Neural progenitor cell (in vitro differentiated cells): ENCODE results near the gene SOBP. TPM values are rescaled to one million over a fixed set of nuclear protein-coding genes. Genes with fewer than 3 reads are reported as not detected.
A peak's percentile ranks its signal among the peaks of the same experiment; 100 is the strongest.

ENCODE experiments used
- DNase-seq: peaks from one replicate; pipeline ENCODE4 v3.0.0-alpha.2; 2016; ENCODE audit warnings: low spot score
- H2AFZ ChIP-seq: fragments of 200-600 bp; sonication (generic); replicated peaks from 2 replicates; pipeline ENCODE4 v1.6.1; 2016; ENCODE audit warnings: antibody characterized with exemption
- H3F3A ChIP-seq: fragments of 200-600 bp; sonication (generic); 2 replicates; pipeline ENCODE4 v1.6.1; 2016; ENCODE audit warnings: antibody characterized with exemption, low read depth
- H3K27ac ChIP-seq: fragments of 200-600 bp; sonication (generic); 2 replicates; pipeline ENCODE4 v1.5.1; 2016; ENCODE audit warnings: mild to moderate bottlenecking
- H3K27me3 ChIP-seq: fragments of 200-600 bp; sonication (generic); 2 replicates; pipeline ENCODE4 v1.6.1; 2016; ENCODE audit warnings: mild to moderate bottlenecking, moderate library complexity
- H3K36me3 ChIP-seq: fragments of 200-600 bp; sonication (generic); 2 replicates; pipeline ENCODE4 v1.5.1; 2016
- H3K4me1 ChIP-seq: fragments of 200-600 bp; sonication (generic); 2 replicates; pipeline ENCODE4 v1.6.1; 2016; ENCODE audit warnings: mixed run types
- H3K4me2 ChIP-seq: fragments of 200-600 bp; sonication (generic); 2 replicates; pipeline ENCODE4 v1.6.1; 2016
- H3K4me3 ChIP-seq: fragments of 200-600 bp; sonication (generic); 2 replicates; pipeline ENCODE4 v1.5.1; 2016
- H3K79me2 ChIP-seq: fragments of 200-600 bp; sonication (generic); 2 replicates; pipeline ENCODE4 v1.6.1; 2016; ENCODE audit warnings: low read depth
- H3K9ac ChIP-seq: fragments of 200-600 bp; sonication (generic); 2 replicates; pipeline ENCODE4 v1.6.1; 2016
- H3K9me3 ChIP-seq: fragments of 200-600 bp; sonication (generic); 2 replicates; pipeline ENCODE4 v1.5.1; 2016; ENCODE audit warnings: low read depth
- H4K20me1 ChIP-seq: fragments of 200-600 bp; sonication (generic); 2 replicates; pipeline ENCODE4 v1.6.1; 2016; ENCODE audit warnings: low read depth
- H3K27ac Mint-ChIP-seq: 3 replicates; pipeline ENCODE4 v1.8.0; 2021; ENCODE audit warnings: mixed read lengths
- H3K27me3 Mint-ChIP-seq: 2 replicates; pipeline ENCODE4 v1.8.0; 2022; ENCODE audit warnings: low read depth, mild to moderate bottlenecking, inconsistent platforms, moderate library complexity, mixed read lengths; ENCODE audit not compliant: insufficient read depth
- H3K36me3 Mint-ChIP-seq: 3 replicates; pipeline ENCODE4 v1.8.0; 2021; ENCODE audit warnings: mixed read lengths
- H3K4me1 Mint-ChIP-seq: 3 replicates; pipeline ENCODE4 v1.8.0; 2021; ENCODE audit warnings: mixed read lengths
- H3K4me3 Mint-ChIP-seq: 3 replicates; pipeline ENCODE4 v1.8.0; 2021; ENCODE audit warnings: mild to moderate bottlenecking, moderate library complexity, mixed read lengths
- H3K9me3 Mint-ChIP-seq: 3 replicates; pipeline ENCODE4 v1.8.0; 2020; ENCODE audit warnings: mixed read lengths
- EZH2 ChIP-seq: fragments of 200-600 bp; sonication (generic); IDR thresholded peaks from 2 replicates; pipeline ENCODE4 v1.6.1; 2017; ENCODE audit warnings: antibody characterized with exemption, mild to moderate bottlenecking, moderate library complexity
- EZH2phosphoT487 ChIP-seq: fragments of 200-600 bp; sonication (generic); IDR thresholded peaks from 2 replicates; pipeline ENCODE4 v1.6.1; 2017; ENCODE audit warnings: antibody characterized with exemption
- total RNA-seq: library from RNA; depleted of rRNA; stranded (reverse); fragments of >200 nt; gene quantifications from 2 replicates; pipeline ENCODE4 v1.2.3, GENCODE V29; 2015; ENCODE audit warnings: low replicate concordance
- TF ChIP-seq, protein P1 (sequence below): fragments of 200-600 bp; sonication (generic); IDR thresholded peaks from 2 replicates; pipeline ENCODE4 v1.5.1; 2017; ENCODE audit warnings: antibody characterized with exemption, mild to moderate bottlenecking

SOBP gene
- total RNA-seq, 1 donor from 2014 or later, result 12.6 TPM

DNA sequence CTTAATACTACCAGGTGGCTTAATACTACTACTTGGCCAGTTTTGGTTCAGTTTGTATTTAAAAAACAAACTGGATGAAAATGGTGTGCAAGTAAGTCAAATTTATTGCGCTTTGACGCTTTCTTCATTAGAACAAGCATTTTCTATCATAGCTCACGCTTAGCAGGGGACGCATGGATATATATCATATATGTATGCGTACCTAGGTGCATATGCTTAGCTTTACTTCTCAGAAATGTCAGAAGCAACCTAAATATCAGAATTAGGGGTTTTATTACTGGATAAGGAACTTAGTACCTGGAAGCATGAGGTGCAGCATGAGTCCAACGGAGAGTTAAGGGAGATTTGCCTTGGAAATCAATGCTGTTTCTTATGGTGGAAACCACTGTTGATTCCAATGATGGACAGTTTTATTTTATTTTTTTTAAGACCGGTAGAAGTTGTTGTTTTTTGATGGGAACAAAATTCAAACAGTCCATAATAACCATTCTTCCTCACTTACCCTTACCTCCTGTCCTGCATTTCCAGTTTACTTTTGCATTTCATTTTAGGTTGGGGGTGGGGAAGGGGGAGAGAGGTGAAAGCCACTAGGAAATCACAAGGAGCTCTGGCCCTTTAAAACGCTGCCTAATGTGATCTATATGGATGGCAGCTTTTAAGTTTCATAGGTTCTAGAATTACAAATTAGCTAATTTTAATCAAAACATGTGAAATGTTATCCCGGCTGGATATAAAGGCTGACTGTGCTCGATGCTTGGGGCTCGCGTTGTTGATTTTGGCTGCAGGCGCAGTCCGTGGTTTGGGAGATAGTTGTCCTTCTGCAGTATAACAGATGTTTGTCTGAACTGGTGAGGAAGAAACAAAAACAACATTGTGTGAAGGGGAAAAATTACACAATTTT is 2.1 kb downstream of the SOBP start:
- H3K27me3 ChIP-seq, result peaks cover 18% of the 10 kb centered on the region

DNA sequence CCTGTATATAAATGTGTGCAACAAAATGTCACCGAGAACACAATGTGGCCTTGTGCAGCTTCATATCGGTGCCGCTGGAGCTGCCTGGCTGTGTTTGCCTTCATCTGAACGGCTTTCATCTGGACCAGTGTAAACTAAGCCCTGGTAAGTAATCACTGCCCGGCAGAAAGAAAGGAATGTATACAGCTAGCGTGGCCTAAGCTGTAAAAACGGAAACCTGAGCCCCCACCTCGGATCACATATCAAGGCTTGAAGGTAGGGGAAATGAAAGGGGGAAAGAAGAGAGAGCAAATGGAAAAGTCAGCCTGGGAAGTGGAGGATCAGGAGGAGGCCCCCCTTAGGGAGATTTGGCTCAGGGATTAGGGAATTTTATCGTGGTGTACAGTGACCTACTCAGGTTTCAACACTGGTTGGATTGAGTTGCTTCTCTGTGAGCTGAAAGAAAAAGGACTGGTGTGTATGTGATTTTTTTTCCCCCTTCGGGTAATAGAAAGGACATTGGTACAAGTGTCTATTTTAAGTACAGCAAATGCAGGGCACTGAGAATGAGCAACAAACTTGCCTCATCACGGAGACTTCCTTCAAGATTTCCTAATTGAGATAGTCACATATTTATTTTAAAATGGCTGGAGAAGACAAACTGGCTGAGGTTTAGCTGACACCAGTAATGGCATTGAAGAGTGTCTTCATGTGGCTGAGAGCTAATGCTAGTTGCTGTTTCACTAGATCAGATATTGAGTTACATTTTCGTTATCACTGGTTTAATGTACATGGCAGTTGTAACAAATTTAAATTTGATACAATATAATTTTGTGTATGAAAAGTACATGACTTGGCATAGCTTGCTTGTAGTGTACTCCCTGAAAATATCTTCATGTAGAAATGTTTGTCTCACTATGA is 3.5 kb downstream of the SOBP start:
- H3F3A ChIP-seq, result peaks cover 47% of the 10 kb centered on the region
- peak; percentile 85 for DNase-seq
- H4K20me1 ChIP-seq, result peaks cover 31% of the 10 kb centered on the region
- H3K9me3 ChIP-seq, result no peaks in the 10 kb centered on the region
- H3K4me1 ChIP-seq, result peaks cover 61% of the 10 kb centered on the region
- H3K27ac ChIP-seq, result peak overlapping the region; percentile 87
- Mint-ChIP-seq H3K4me1 (peaks cover 29% of the 10 kb centered on the region), H3K4me3 (no peak overlapping the region), H3K27ac (no peak overlapping the region), H3K36me3 (peaks cover 2% of the 10 kb centered on the region), H3K9me3 (peaks cover 3% of the 10 kb centered on the region), H3K27me3 (peaks cover 4% of the 10 kb centered on the region)
- peaks cover 4% of the 10 kb centered on the region for H3K27me3 ChIP-seq
- no peaks in the 10 kb centered on the region for H3K36me3 ChIP-seq
- H3K9ac ChIP-seq, result no peak overlapping the region
- H3K4me2 ChIP-seq, result peak overlapping the region; percentile 95
- H2AFZ ChIP-seq, result no peak overlapping the region
- TF ChIP-seq, protein P1, sequence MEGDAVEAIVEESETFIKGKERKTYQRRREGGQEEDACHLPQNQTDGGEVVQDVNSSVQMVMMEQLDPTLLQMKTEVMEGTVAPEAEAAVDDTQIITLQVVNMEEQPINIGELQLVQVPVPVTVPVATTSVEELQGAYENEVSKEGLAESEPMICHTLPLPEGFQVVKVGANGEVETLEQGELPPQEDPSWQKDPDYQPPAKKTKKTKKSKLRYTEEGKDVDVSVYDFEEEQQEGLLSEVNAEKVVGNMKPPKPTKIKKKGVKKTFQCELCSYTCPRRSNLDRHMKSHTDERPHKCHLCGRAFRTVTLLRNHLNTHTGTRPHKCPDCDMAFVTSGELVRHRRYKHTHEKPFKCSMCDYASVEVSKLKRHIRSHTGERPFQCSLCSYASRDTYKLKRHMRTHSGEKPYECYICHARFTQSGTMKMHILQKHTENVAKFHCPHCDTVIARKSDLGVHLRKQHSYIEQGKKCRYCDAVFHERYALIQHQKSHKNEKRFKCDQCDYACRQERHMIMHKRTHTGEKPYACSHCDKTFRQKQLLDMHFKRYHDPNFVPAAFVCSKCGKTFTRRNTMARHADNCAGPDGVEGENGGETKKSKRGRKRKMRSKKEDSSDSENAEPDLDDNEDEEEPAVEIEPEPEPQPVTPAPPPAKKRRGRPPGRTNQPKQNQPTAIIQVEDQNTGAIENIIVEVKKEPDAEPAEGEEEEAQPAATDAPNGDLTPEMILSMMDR, result no peak
- TF ChIP-seq EZH2, result no peak
- TF ChIP-seq EZH2phosphoT487, result no peak
- peaks cover 79% of the 10 kb centered on the region for H3K79me2 ChIP-seq
- H3K4me3 ChIP-seq, result peak overlapping the region; percentile 86

More for the DNA sequence above, 2.1 kb downstream of the SOBP start:
- H3K9me3 Mint-ChIP-seq, result peaks cover 3% of the 10 kb centered on the region
- H3K79me2 ChIP-seq, result peaks cover 65% of the 10 kb centered on the region
- H3K27me3 Mint-ChIP-seq, result peaks cover 13% of the 10 kb centered on the region
- no peak overlapping the region for H3K4me3 Mint-ChIP-seq
- H3K4me2 ChIP-seq, result peak overlapping the region; percentile 95
- peaks cover 32% of the 10 kb centered on the region for H3K4me1 Mint-ChIP-seq
- no peaks in the 10 kb centered on the region for H3K9me3 ChIP-seq
- no peak overlapping the region for H2AFZ ChIP-seq
- TF ChIP-seq, protein P1, result no peak
- no peak for TF ChIP-seq EZH2phosphoT487
- no peak for TF ChIP-seq EZH2
- H3K27ac Mint-ChIP-seq, result peak overlapping the region; percentile 75
- H3K4me1 ChIP-seq, result peaks cover 48% of the 10 kb centered on the region
- H4K20me1 ChIP-seq, result peaks cover 26% of the 10 kb centered on the region
- no peak overlapping the region for H3K9ac ChIP-seq
- H3K36me3 ChIP-seq, result no peaks in the 10 kb centered on the region
- no peak overlapping the region for H3K27ac ChIP-seq
- DNase-seq, result no peak
- H3K36me3 Mint-ChIP-seq, result no peaks in the 10 kb centered on the region
- peak overlapping the region; percentile 86 for H3K4me3 ChIP-seq
- peaks cover 48% of the 10 kb centered on the region for H3F3A ChIP-seq

DNA sequence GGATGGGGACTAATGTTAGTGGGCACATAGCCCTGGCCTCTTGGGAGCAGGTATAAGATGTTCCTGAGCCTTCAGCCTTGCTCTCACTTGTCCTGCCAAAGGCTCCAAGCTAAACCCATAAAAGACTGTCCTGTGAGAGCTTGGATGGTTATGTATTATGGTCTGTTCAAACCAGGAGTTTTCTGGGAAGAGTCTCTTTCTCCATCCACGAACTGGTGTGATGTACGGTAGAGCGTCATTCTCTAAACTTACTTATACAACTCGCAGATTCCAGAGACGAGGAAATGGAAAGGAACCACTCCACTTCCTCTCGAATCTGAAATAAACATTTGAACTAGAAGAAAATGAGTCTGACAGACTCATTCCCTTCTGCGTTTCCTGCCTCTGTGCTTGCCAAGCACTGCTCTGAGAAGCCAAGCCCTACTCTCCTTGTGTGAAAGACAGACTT is 5.3 kb downstream of the SOBP start:
- Histone ChIP-seq H3K9ac (no peak overlapping the region), H3K4me2 (peak overlapping the region; percentile 95), H3K9me3 (no peaks in the 10 kb centered on the region), H3K79me2 (peaks cover 98% of the 10 kb centered on the region), H3F3A (peaks cover 35% of the 10 kb centered on the region), H3K4me1 (peaks cover 63% of the 10 kb centered on the region), H3K27me3 (no peaks in the 10 kb centered on the region), H3K4me3 (no peak overlapping the region), H4K20me1 (peaks cover 37% of the 10 kb centered on the region), H3K27ac (peak overlapping the region; percentile 54), H2AFZ (no peak overlapping the region), H3K36me3 (no peaks in the 10 kb centered on the region)
- Mint-ChIP-seq H3K4me3 (no peak overlapping the region), H3K36me3 (peaks cover 5% of the 10 kb centered on the region), H3K27me3 (no peaks in the 10 kb centered on the region), H3K4me1 (peaks cover 28% of the 10 kb centered on the region), H3K9me3 (no peaks in the 10 kb centered on the region), H3K27ac (no peak overlapping the region)
- DNase-seq, result no peak
- TF ChIP-seq, protein P1, result no peak
- TF ChIP-seq EZH2 (no peak), EZH2phosphoT487 (no peak)
